HCT116 (cell line): Measurements from ENCODE around the gene SLC2A13. TPM values are rescaled to one million over a fixed set of nuclear protein-coding genes. Genes with fewer than 3 reads are reported as not detected.

ENCODE experiments used
- ATAC-seq: fragments of 200-7000 bp; cut with Tn5 transposase; 2 replicates; pipeline ENCODE4 v1.9.1; 2020; ENCODE audit warnings: mild to moderate bottlenecking, moderate library complexity
- BruUV-seq: library from RNA; stranded (reverse); fragments of 400-500 nt; replicated peaks from 2 replicates; lab custom pipeline; 2021; lab: Mats Ljungman, UMichigan
- CTCF ChIA-PET: fragments of 300-600 bp; sonication (Branson Sonifier 250); formaldehyde crosslinking; loops from one replicate; lab custom pipeline; 2021; ENCODE audit warnings: antibody characterized with exemption; lab: Charles Lee
- POLR2A ChIA-PET: fragments of 300-600, 350-600 bp; sonication (Branson Sonifier 250); formaldehyde crosslinking; loops from one replicate; lab custom pipeline; 2021; ENCODE audit warnings: antibody characterized with exemption; lab: Charles Lee
- RAD21 ChIA-PET, 2 experiments: fragments of 300-600 bp; sonication (Branson Sonifier 250); formaldehyde crosslinking; loops; one replicate each; lab custom pipeline; 2023; ENCODE audit warnings: low total read pairs in 2 of 2; ENCODE audit not compliant: uncharacterized antibody in 2 of 2, unreplicated experiment in 2 of 2, low non-redundant PET in 1 of 2; lab: Charles Lee
- DNase-seq: peaks from one replicate; pipeline ENCODE4 v3.0.0-alpha.2; 2010; ENCODE audit warnings: low read depth, low spot score
- H2AFZ ChIP-seq: fragments of 200-600 bp; shearing (Covaris generic), sonication (generic); 2 replicates; pipeline ENCODE4 v1.6.1; 2017; ENCODE audit warnings: low read depth, mixed run types, mixed read lengths, antibody characterized with exemption, low read length; ENCODE audit not compliant: poor library complexity, severe bottlenecking
- H3K27ac ChIP-seq: 2 replicates; pipeline ENCODE4 v1.5.1; 2012; ENCODE audit warnings: low read depth, low read length
- H3K27me3 ChIP-seq: fragments of 200-600 bp; sonication (generic); 2 replicates; pipeline ENCODE4 v1.6.1; 2016; ENCODE audit warnings: mixed run types, low read length, mixed read lengths; ENCODE audit not compliant: insufficient read depth
- H3K36me3 ChIP-seq, 2 experiments: fragments of 200-500 bp in 1 of 2; fragments of 200-600 bp in 1 of 2; sonication (Bioruptor generic) in 1 of 2; sonication (generic) in 1 of 2; 2 replicates each; pipeline versions ENCODE4 v1.5.1 to v1.6.1; 2014 to 2016; ENCODE audit warnings: low read length in 2 of 2, inconsistent platforms in 1 of 2, mixed read lengths in 1 of 2, mixed run types in 1 of 2; ENCODE audit not compliant: insufficient read depth in 2 of 2, control insufficient read depth in 1 of 2
- H3K4me1 ChIP-seq, 2 experiments: fragments of 200-600 bp in 1 of 2; sonication (generic) in 1 of 2; 2 replicates each; pipeline versions ENCODE4 v1.5.1 to v1.6.1; 2012 to 2017; ENCODE audit warnings: low read length in 2 of 2, inconsistent platforms in 1 of 2, mild to moderate bottlenecking in 1 of 2, mixed read lengths in 1 of 2, mixed run types in 1 of 2, moderate library complexity in 1 of 2; ENCODE audit not compliant: insufficient read depth in 2 of 2, control insufficient read depth in 1 of 2
- H3K4me2 ChIP-seq: fragments of 200-600 bp; sonication (generic); 2 replicates; pipeline ENCODE4 v1.6.1; 2017; ENCODE audit warnings: mixed run types, low read length, mixed read lengths
- H3K4me3 ChIP-seq, 2 experiments: fragments of 200-600 bp in 1 of 2; sonication (generic) in 1 of 2; replicated peaks in 1 of 2; 2 replicates each; pipeline ENCODE4 v1.5.1; 2011 to 2016; ENCODE audit warnings: low read length in 2 of 2, control low read depth in 1 of 2, low read depth in 1 of 2, mild to moderate bottlenecking in 1 of 2, mixed read lengths in 1 of 2, mixed run types in 1 of 2
- H3K79me2 ChIP-seq: fragments of 200-600 bp; sonication (generic); 2 replicates; pipeline ENCODE4 v1.6.1; 2017; ENCODE audit warnings: mild to moderate bottlenecking, mixed run types, low read length, moderate library complexity, mixed read lengths; ENCODE audit not compliant: insufficient read depth
- H3K9ac ChIP-seq: fragments of 200-600 bp; sonication (generic); 2 replicates; pipeline ENCODE4 v1.6.1; 2016; ENCODE audit warnings: low read length, mixed read lengths
- H3K9me2 ChIP-seq: fragments of 200-600 bp; sonication (generic), shearing (Covaris generic); 2 replicates; pipeline ENCODE4 v1.6.1; 2017; ENCODE audit warnings: mixed run types, mild to moderate bottlenecking, moderate library complexity; ENCODE audit not compliant: insufficient read depth
- H3K9me3 ChIP-seq, 2 experiments: fragments of 200-500 bp in 1 of 2; fragments of 200-600 bp in 1 of 2; sonication (Bioruptor generic) in 1 of 2; sonication (generic) in 1 of 2; 2 replicates each; pipeline ENCODE4 v1.6.1; 2014 to 2017; ENCODE audit warnings: low read length in 2 of 2, mixed read lengths in 2 of 2, inconsistent platforms in 1 of 2, low read depth in 1 of 2, mild to moderate bottlenecking in 1 of 2, mixed run types in 1 of 2, moderate library complexity in 1 of 2; ENCODE audit not compliant: control insufficient read depth in 1 of 2, insufficient read depth in 1 of 2
- H4K20me1 ChIP-seq: fragments of 200-600 bp; sonication (generic), shearing (Covaris generic); 2 replicates; pipeline ENCODE4 v1.6.1; 2017; ENCODE audit warnings: mixed run types, mild to moderate bottlenecking, moderate library complexity; ENCODE audit not compliant: insufficient read depth
- CBX3 ChIP-seq: IDR thresholded peaks from 2 replicates; pipeline ENCODE4 v1.6.1; 2012; ENCODE audit warnings: low read depth
- CEBPB ChIP-seq: IDR thresholded peaks from 2 replicates; pipeline ENCODE4 v1.6.1; 2012; ENCODE audit warnings: low read depth
- CTCF ChIP-seq, 3 experiments: fragments of 200-600 bp in 1 of 3; sonication (generic) in 1 of 3; IDR thresholded peaks in 2 of 3; conservative IDR thresholded peaks in 1 of 3; 2 replicates each; pipeline ENCODE4 v1.5.1; 2012 to 2017; ENCODE audit warnings: low read depth in 2 of 3, low read length in 2 of 3, antibody characterized with exemption in 1 of 3, borderline replicate concordance in 1 of 3, control low read depth in 1 of 3, mild to moderate bottlenecking in 1 of 3, mixed read lengths in 1 of 3, mixed run types in 1 of 3, moderate library complexity in 1 of 3; ENCODE audit not compliant: insufficient read depth in 1 of 3
- EGR1 ChIP-seq: IDR thresholded peaks from 2 replicates; pipeline ENCODE4 v1.6.1; 2012; ENCODE audit warnings: low read depth
- EZH2 ChIP-seq: fragments of 200-600 bp; sonication (generic); IDR thresholded peaks from 2 replicates; pipeline ENCODE4 v1.6.1; 2017; ENCODE audit warnings: antibody characterized with exemption, mixed run types
- EZH2phosphoT487 ChIP-seq: fragments of 200-600 bp; IDR thresholded peaks from 2 replicates; pipeline ENCODE4 v1.6.1; 2018; ENCODE audit warnings: antibody characterized with exemption, borderline replicate concordance
- FOSL1 ChIP-seq: IDR thresholded peaks from 2 replicates; pipeline ENCODE4 v1.6.1; 2012; ENCODE audit warnings: low read depth
- JUND ChIP-seq: IDR thresholded peaks from 2 replicates; pipeline ENCODE4 v1.6.1; 2012
- MAX ChIP-seq: IDR thresholded peaks from 2 replicates; pipeline ENCODE4 v1.6.1; 2012
- POLR2AphosphoS5 ChIP-seq: IDR thresholded peaks from 2 replicates; pipeline ENCODE4 v1.6.1; 2011; ENCODE audit warnings: mild to moderate bottlenecking, low read depth, low read length, moderate library complexity
- RAD21 ChIP-seq: IDR thresholded peaks from 2 replicates; pipeline ENCODE4 v1.6.1; 2012; ENCODE audit warnings: low read depth, mild to moderate bottlenecking
- REST ChIP-seq: IDR thresholded peaks from 2 replicates; pipeline ENCODE4 v1.6.1; 2012; ENCODE audit warnings: low read depth
- SIN3A ChIP-seq: IDR thresholded peaks from 2 replicates; pipeline ENCODE4 v1.6.1; 2012; ENCODE audit warnings: low read depth
- SP1 ChIP-seq: IDR thresholded peaks from 2 replicates; pipeline ENCODE4 v1.6.1; 2012; ENCODE audit warnings: low read depth
- SRF ChIP-seq: IDR thresholded peaks from 2 replicates; pipeline ENCODE4 v1.6.1; 2012; ENCODE audit warnings: low read depth
- TCF7L2 ChIP-seq: IDR thresholded peaks from 2 replicates; pipeline ENCODE4 v1.7.0; 2011; ENCODE audit warnings: borderline replicate concordance, inconsistent platforms; ENCODE audit not compliant: insufficient read depth, insufficient read length; ENCODE audit errors: extremely low read depth
- YY1 ChIP-seq: IDR thresholded peaks from 2 replicates; pipeline ENCODE4 v1.6.1; 2011; ENCODE audit warnings: low read length, low read depth, moderate library complexity, mild to moderate bottlenecking; ENCODE audit not compliant: insufficient replicate concordance; ENCODE audit errors: extremely low read depth
- ZBTB33 ChIP-seq: IDR thresholded peaks from 2 replicates; pipeline ENCODE4 v1.6.1; 2011; ENCODE audit warnings: mild to moderate bottlenecking, low read length, moderate library complexity; ENCODE audit not compliant: insufficient replicate concordance; ENCODE audit errors: extremely low read depth
- ZFX ChIP-seq: fragments of 450-650 bp; IDR thresholded peaks from 2 replicates; pipeline ENCODE4 v1.6.1; 2017
- ZNF274 ChIP-seq: fragments of 200-500 bp; sonication (Bioruptor generic); IDR thresholded peaks from 2 replicates; pipeline ENCODE4 v1.6.1; 2014; ENCODE audit warnings: mild to moderate bottlenecking, low read depth, low read length, inconsistent platforms
- intact Hi-C: fragments of 100-400 bp; cut with micrococcal nuclease; formaldehyde crosslinking; loops from 2 replicates; pipeline ENCODE4 v1.10.0; 2022
- total RNA-seq: library from RNA; stranded (reverse); gene quantifications from one replicate; pipeline ENCODE4 v1.2.1, GENCODE V29; 2021; ENCODE audit not compliant: unreplicated experiment

The SLC2A13 gene
- total RNA-seq, 1 experiment from 2014 or later: 6.8 TPM

GRCh38 chr12:40122842-40123241 lies 17.0 kb upstream of the SLC2A13 start:
- Histone ChIP-seq H3K27me3 (no peaks in the 10 kb centered on the region), H3K36me3 (no peaks in the 10 kb centered on the region), H2AFZ (no peak overlapping the region), H3K79me2 (no peaks in the 10 kb centered on the region), H4K20me1 (no peaks in the 10 kb centered on the region), H3K27ac (no peak overlapping the region), H3K4me2 (no peak overlapping the region), H3K9me3 (no peaks in the 10 kb centered on the region), H3K9me2 (no peaks in the 10 kb centered on the region), H3K4me3 (no peak overlapping the region), H3K9ac (no peak overlapping the region), H3K4me1 (no peaks in the 10 kb centered on the region)
- ChIA-PET POLR2A (no interaction called here), RAD21 (no interaction called here), CTCF (interaction anchor here (1.4 kb wide), 1 partner anchor 15 kb away, joined by 3 read pairs; no protein-coding TSS in a partner anchor)
- DNase-seq (no peak), ATAC-seq (no peak)
- intact Hi-C loops: no loop called here
- no peak for TF ChIP-seq EZH2
- TF ChIP-seq POLR2AphosphoS5: no peak
- TF ChIP-seq REST: no peak
- no peak for TF ChIP-seq EZH2phosphoT487
- no peak for TF ChIP-seq CTCF (IDR thresholded peaks at IDR 0.05 in 2 of 3, conservative IDR thresholded peaks at IDR 0.05 in 1 of 3; ENCODE audit: borderline replicate concordance in 1 of 3, insufficient read depth in 1 of 3, low read depth in 2 of 3, low read length in 2 of 3)
- no peak for TF ChIP-seq MAX
- TF ChIP-seq FOSL1: no peak
- TF ChIP-seq EGR1: no peak
- no peak for TF ChIP-seq SP1
- TF ChIP-seq ZFX: no peak
- no peak for TF ChIP-seq JUND
- TF ChIP-seq ZNF274: no peak
- TF ChIP-seq RAD21: no peak
- TF ChIP-seq ZBTB33: no peak
- TF ChIP-seq CBX3: no peak
- TF ChIP-seq SIN3A: no peak
- no peak for TF ChIP-seq TCF7L2
- no peak for TF ChIP-seq SRF
- TF ChIP-seq YY1: no peak
- no peak for TF ChIP-seq CEBPB
- no TSS peak for BruUV-seq
